ENCODE data around the gene DES. TPM values are rescaled to one million over a fixed set of nuclear protein-coding genes. Genes with fewer than 3 reads are reported as not detected.
"Not testable (repeated sequence)": the region's sequence is repeated elsewhere in the genome, so short reads cannot be mapped to it uniquely, and the experiment has no call there.

The DES gene
- total RNA-seq, 2 donors from 2014 or later: 1.1 to 3.5 TPM

GRCh38 chr2:219388907-219389156 lies 29.3 kb upstream of the DES start:
- Mint-ChIP-seq H3K27me3 (ENCODE audit: insufficient read depth) (peaks cover 6% of the 10 kb centered on the region), H3K36me3 (ENCODE audit: low read depth) (peaks cover 20% of the 10 kb centered on the region), H3K27ac (peak overlapping the region; percentile 18), H3K9me3 (no peaks in the 10 kb centered on the region), H3K4me1 (no peaks in the 10 kb centered on the region), H3K4me3 (peak overlapping the region; percentile 87)
- peak overlapping the region; percentile 73 for H3K4me3 ChIP-seq (ENCODE audit: low read length)
- no peak for TF ChIP-seq CTCF (conservative IDR thresholded peaks at IDR 0.05)
- H3K36me3 ChIP-seq (ENCODE audit: control insufficient read depth, insufficient read depth, low read length): peaks cover 18% of the 10 kb centered on the region
- H3K27me3 ChIP-seq (ENCODE audit: control insufficient read depth, insufficient read depth, low read length, poor library complexity, severe bottlenecking): no peaks in the 10 kb centered on the region
- no peak overlapping the region for H3K27ac ChIP-seq (ENCODE audit: low read depth, low read length)
- H3K9ac ChIP-seq (ENCODE audit: extremely low read depth, low read length, poor library complexity, severe bottlenecking): no peak overlapping the region
- H3K4me1 ChIP-seq (ENCODE audit: control insufficient read depth, insufficient read depth, low read length): peaks cover 4% of the 10 kb centered on the region
- WGBS, 2 experiments (ENCODE audit: insufficient coverage in 1 of 2, insufficient read length in 1 of 2): 75 to 81% methylated on average over 4 to 6 of the region's 6 CpGs
- H3K9me3 ChIP-seq (ENCODE audit: control insufficient read depth, low read length): no peaks in the 10 kb centered on the region
- DNase-seq: no peak

DNA sequence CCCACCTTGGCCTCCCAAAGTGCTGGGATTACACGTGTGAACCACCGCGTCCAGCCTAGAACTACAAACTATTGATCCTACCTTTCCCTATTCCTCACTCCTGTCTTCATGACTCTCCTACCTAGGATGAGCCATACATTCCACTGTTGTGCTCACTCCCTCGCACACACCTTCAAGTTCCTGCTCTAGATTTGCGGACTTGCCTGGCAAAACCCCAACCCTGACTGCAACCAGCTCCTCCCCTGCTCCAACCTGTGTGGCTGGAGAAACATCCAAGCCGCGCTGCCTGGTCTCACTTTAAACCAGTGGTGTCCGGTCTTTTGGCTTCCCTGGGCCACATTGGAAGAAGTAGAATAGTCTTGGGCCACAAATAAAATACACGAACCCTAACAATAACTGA lies 25.4 kb upstream of the DES start:
- WGBS, 2 experiments (ENCODE audit: insufficient coverage in 1 of 2, insufficient read length in 1 of 2): 89 to 96% methylated on average over 5 to 9 of the region's 9 CpGs
- H3K9me3 Mint-ChIP-seq: no peaks in the 10 kb centered on the region
- H3K27me3 Mint-ChIP-seq (ENCODE audit: insufficient read depth): peaks cover 17% of the 10 kb centered on the region
- Histone ChIP-seq H3K9me3 (ENCODE audit: control insufficient read depth, low read length) (no peaks in the 10 kb centered on the region), H3K27ac (ENCODE audit: low read depth, low read length) (no peak overlapping the region), H3K4me3 (ENCODE audit: low read length) (no peak overlapping the region), H3K4me1 (ENCODE audit: control insufficient read depth, insufficient read depth, low read length) (no peaks in the 10 kb centered on the region), H3K27me3 (ENCODE audit: control insufficient read depth, insufficient read depth, low read length, poor library complexity, severe bottlenecking) (no peaks in the 10 kb centered on the region), H3K36me3 (ENCODE audit: control insufficient read depth, insufficient read depth, low read length) (no peaks in the 10 kb centered on the region), H3K9ac (ENCODE audit: extremely low read depth, low read length, poor library complexity, severe bottlenecking) (no peak overlapping the region)
- no peak for DNase-seq
- H3K36me3 Mint-ChIP-seq (ENCODE audit: low read depth): no peaks in the 10 kb centered on the region
- H3K4me3 Mint-ChIP-seq: no peak overlapping the region
- no peak for TF ChIP-seq CTCF (conservative IDR thresholded peaks at IDR 0.05)
- no peaks in the 10 kb centered on the region for H3K4me1 Mint-ChIP-seq
- no peak overlapping the region for H3K27ac Mint-ChIP-seq

DNA sequence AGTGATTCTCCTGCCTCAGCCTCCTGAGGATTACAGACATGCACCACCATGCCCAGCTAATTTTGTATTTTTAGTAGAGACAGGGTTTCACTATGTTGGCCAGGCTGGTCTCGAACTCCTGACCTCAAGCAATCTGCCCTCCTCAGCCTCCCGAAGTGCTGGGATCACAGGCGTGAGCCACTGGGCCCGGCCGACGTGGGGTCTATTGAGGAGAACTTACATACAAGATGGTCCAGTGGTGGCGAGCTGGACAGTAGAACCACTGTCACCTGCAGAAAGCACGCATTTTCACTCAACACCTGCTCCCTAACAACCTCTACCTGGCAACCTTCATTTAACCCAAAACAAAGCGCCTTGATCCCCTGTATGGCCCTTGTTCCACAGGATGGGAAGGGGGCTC lies 23.1 kb upstream of the DES start:
- H3K27me3 Mint-ChIP-seq (ENCODE audit: insufficient read depth): peaks cover 17% of the 10 kb centered on the region
- H3K27ac ChIP-seq (ENCODE audit: low read depth, low read length); H3K9ac ChIP-seq (ENCODE audit: extremely low read depth, low read length, poor library complexity, severe bottlenecking); H3K27me3 ChIP-seq (ENCODE audit: control insufficient read depth, insufficient read depth, low read length, poor library complexity, severe bottlenecking); H3K4me3 Mint-ChIP-seq; DNase-seq; H3K27ac Mint-ChIP-seq; H3K36me3 ChIP-seq (ENCODE audit: control insufficient read depth, insufficient read depth, low read length); H3K9me3 Mint-ChIP-seq; H3K4me3 ChIP-seq (ENCODE audit: low read length); H3K36me3 Mint-ChIP-seq (ENCODE audit: low read depth); H3K9me3 ChIP-seq (ENCODE audit: control insufficient read depth, low read length): not testable (repeated sequence)
- H3K4me1 Mint-ChIP-seq: peaks cover 14% of the 10 kb centered on the region
- peaks cover 11% of the 10 kb centered on the region for H3K4me1 ChIP-seq (ENCODE audit: control insufficient read depth, insufficient read depth, low read length)
- WGBS, 2 experiments (ENCODE audit: insufficient coverage in 1 of 2, insufficient read length in 1 of 2): 87 to 93% methylated on average over 8 to 9 of the region's 9 CpGs

DNA sequence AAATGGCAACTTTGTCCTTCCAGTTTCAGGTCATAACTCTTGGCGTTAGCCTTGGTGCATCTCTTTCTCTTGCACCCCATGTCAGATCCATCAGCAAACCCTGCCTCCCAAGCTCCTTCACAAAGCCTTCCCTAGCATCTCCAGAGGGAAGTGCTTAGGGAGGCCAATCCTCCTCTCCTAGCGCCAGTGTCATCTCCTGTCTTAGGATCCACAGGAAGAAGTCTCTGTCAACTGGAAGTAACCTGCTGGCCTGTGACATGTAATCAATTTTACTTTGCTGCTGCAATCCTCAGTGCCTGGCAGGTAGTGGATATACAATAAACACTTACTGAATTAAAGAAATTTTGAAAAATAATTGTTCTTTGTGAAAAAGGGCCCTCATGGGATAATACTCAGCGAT lies 22.6 kb upstream of the DES start:
- Mint-ChIP-seq H3K27me3 (ENCODE audit: insufficient read depth) (peaks cover 17% of the 10 kb centered on the region), H3K4me3 (no peak overlapping the region), H3K4me1 (peaks cover 18% of the 10 kb centered on the region), H3K36me3 (ENCODE audit: low read depth) (no peaks in the 10 kb centered on the region), H3K9me3 (no peaks in the 10 kb centered on the region), H3K27ac (no peak overlapping the region)
- no peak for DNase-seq
- 94 to 100% methylated on average over 3 of the region's 3 CpGs for WGBS, 2 experiments (ENCODE audit: insufficient coverage in 1 of 2, insufficient read length in 1 of 2)
- no peaks in the 10 kb centered on the region for H3K9me3 ChIP-seq (ENCODE audit: control insufficient read depth, low read length)
- H3K9ac ChIP-seq (ENCODE audit: extremely low read depth, low read length, poor library complexity, severe bottlenecking): no peak overlapping the region
- no peaks in the 10 kb centered on the region for H3K27me3 ChIP-seq (ENCODE audit: control insufficient read depth, insufficient read depth, low read length, poor library complexity, severe bottlenecking)
- H3K4me3 ChIP-seq (ENCODE audit: low read length): no peak overlapping the region
- TF ChIP-seq CTCF (conservative IDR thresholded peaks at IDR 0.05): no peak
- H3K4me1 ChIP-seq (ENCODE audit: control insufficient read depth, insufficient read depth, low read length): peaks cover 11% of the 10 kb centered on the region
- no peaks in the 10 kb centered on the region for H3K36me3 ChIP-seq (ENCODE audit: control insufficient read depth, insufficient read depth, low read length)
- H3K27ac ChIP-seq (ENCODE audit: low read depth, low read length): no peak overlapping the region

All from endodermal cell (in vitro differentiated cells).